NCI-H1694 (cell line): ENCODE measurements around the gene STX16.

ENCODE experiments used
- DNase-seq: peaks from one replicate; lab custom pipeline; 2025; lab: John Stamatoyannopoulos, UW

STX16 gene

DNA sequence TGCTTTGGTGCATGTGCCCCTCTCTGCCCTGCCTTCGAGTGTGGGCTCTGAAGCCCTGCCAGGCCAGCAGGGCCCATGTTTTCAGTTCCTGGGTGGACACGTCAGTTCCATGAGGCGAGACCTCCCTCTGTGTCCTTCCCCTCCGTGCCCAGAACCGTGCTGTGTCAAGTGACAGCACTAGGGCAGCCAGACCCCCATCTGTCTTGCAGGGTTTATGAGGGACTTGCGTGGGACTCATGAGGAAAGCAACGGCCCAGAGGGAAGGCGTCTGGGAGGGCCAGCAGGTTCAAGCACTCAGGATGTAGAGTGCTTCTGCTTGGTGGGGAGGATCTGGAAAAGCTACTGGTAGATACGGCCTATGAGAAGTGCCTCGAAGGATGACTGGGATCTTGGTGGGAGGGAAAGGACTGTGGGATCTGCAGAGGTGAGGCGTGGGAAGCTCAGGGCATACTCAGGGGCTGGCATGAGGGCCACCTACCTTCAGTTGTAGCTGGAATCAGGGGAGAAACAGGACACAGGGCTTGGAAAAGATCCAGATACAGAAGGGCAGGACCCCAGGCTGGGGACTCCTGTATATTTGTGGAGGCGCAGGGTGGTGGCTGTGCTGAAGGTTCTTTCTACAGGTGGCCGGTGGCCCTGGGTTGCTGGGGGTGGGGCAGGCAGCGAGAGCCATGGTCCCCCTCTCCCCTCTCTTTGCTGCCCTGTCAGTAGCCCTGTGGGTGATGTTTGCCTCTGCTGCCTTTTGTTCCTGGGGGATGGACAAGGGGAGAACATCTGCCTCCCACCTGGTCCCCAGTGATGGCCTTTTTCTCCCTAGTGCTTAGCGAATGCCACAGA lies 47.0 kb downstream of the STX16 start:
- no peak for DNase-seq

DNA sequence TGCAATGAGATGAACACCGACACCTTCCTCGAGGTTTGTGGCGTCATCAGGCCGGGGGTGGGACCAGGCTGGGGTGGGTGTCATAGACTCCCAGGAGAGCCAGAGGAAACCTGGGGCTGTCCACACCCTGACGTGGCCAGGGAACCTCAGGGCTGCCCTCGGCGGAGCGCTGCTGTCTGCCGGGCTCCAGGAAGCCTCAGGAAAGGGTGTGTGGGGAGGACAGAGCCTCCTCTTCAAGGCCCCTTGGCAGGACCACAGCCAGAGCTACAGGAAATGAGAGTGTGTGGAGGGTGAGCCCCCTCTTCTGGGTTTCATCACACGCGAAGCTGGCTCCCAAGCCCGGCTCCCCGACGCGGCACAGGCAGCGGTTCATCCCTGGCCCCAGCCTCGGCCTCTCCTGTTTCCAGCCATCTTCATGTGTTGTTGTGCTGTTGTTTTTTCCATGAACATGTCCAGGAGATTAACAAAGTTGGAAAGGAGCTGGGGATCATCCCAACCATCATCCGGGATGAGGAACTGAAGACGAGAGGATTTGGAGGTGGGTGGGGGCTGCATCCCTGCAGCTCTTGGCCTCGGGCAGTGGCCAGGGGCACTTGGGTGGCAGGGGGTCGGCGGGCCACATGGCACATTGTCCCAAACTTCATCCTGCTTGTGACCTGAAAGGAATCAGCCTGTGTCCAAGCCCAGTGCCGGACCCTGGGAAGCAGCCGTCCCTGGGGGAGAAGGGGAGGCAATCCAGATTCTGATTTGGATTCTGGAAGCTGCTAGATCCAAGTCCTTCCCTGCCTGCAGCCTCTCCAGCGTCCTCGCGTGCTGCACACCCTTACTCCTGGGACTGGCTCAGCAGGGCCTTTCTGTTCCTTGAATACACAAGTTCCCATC lies 47.9 kb downstream of the STX16 start:
- DNase-seq, result no peak

DNA sequence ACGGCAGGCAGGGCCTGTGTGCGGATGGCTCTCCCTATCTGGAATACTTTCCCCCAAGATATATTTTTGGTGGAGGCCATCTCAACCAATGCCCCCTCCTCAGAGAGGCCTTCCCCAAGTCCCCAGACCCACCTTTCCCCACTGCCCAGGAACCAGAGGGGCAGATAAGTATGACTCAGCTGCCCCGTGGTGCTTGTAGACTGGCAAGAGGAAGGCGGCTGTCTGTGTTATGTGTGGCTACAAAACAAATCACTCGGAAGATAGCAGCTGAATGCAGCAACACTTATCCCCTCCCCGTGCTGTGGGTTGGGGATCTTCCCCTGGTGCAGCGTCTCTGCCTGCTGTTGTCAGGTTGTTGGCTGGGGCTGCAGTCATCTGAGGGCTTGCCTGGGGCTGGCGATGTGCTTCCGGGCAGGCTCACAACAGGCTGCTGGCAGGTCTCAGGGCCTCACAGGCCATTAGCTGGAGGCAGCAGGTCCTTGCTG lies 48.6 kb downstream of the STX16 start:
- no peak for DNase-seq

DNA sequence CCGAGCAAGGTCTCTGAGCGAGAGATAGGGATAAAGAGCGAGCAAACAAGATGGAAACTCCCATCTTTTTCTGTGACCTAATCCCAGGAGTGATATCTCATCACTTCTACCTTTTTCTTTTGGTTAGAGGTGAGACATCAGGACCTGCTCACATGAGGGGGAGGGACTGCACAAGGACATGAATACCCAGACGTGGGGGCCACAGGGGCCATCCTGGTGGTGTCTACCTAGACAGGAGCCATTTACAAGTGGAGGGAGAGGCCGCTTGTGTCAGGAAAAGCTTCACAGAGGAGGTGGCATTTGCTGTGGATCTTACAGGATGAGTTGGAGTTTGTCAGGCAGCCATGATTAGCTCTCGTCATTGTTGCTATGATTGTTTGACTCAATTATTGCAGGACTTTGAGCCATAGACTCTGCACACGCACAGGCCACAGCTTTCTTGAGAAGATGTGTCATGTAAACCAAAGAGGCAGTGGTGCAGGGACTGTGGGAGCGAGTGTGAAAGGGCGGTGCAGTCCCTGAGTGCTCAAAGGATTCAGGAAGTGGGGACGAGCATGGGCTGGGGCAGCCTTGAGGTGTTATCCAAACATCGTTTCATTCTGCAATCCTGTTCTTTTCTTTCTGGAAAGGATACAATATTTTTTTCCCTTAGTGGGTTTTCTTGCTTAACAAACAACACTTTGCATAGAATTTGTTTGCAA lies 49.2 kb downstream of the STX16 start:
- no peak for DNase-seq

DNA sequence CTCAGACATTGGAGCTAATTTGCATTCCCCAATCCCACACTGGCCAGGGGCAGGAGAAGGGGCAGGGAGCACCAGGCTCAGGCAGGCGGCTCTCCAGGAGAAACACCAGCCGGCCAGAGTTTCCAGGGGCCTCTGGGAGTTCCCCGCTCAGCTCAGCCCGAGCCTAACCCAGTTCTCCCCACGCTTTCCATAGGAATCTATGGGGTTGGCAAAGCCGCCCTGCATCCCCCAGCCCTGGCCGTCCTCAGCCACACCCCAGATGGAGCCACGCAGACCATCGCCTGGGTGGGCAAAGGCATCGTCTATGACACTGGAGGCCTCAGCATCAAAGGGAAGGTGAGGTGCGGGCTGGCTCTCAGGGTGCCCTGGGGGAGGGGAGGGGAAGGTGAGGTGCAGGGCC lies 49.7 kb downstream of the STX16 start:
- no peak for DNase-seq

DNA sequence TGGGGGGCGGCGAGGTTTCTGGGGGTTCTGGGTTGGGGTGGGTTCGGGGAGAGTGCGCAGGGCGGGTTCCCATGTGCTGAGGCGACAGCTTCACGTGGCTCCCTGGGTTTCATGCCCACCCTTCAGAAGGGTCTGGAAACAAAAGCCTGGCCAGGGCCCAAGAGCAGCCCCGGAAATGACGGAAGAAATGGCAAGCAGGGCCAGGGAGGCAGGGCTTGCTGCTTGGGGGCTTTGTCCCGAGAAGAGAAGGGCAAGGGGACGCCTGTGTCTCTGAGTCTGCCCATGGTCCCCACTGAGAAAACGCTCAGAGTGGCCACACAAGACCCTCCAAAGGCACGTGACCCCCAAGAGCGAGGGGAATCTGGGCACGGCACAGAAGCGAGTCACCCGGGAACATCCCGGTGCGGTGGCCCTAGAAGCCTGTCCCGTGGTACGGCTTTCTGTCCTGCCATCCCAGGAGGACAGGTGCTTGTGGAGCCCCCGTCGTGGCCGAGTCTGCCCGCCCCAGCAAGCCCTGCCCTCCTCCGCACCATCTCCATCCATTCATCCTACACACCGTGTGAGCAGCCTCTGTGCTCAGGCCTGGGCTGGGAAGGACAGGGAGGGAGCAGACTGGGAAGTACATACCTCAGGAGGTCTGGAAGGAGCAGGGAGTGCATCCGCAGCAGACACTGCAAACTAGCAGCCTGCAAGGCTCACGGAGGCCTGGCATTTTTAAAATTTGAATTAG lies 50.5 kb downstream of the STX16 start:
- no peak for DNase-seq

DNA sequence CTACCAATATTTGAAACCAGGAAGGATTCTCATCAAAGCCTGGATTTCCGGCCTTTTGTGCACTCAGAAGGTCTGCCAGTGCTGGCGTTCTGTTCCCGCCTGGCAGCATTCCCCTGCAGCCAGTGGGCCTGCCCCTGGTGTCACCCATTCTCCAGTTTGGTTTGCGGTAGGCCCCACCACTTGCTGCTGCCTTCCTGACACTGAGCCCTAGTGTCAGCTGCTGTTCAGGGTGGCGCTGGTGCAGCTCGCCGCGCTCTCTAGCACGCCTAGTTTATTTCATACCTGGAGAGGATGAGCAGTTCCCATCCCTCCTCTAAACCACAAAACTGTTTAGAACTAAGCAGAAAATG lies 51.1 kb downstream of the STX16 start:
- no peak for DNase-seq

DNA sequence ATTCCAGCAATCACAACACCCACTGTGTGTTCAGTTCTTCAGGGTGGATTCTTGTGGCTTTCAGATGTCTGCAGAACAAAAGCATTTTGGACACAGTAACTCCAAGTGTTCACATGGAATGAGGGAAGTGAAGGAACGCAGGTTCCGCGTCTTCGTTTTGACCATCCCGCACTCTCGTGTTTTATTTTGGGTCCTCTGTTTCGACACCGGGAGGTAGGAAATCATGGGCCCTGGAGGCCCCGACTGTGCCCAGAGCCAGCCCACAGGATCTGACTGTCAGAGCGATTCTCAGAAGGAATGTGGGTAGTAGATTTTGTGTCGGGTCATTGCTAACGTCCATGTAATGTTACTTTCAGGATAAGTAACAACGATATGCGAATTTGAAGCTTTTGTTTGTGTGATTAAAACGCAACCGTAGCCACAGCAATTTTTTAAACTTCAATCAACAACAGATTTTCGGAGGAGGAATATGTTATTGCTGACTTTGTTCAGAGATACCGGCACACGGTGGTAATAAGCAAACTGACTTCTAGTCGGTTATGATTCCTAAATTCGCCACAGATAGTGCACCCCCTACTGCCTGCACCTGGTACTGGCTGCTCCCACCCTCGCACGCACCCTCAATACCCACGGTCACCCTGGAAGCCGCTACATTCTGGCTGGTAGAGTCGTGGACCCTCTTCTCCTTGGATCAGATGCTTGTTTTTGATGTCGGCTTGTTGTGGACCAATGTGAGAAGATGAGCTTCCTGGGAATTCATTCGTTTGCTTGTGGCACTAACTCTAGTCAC lies 52.0 kb downstream of the STX16 start:
- no peak for DNase-seq

DNA sequence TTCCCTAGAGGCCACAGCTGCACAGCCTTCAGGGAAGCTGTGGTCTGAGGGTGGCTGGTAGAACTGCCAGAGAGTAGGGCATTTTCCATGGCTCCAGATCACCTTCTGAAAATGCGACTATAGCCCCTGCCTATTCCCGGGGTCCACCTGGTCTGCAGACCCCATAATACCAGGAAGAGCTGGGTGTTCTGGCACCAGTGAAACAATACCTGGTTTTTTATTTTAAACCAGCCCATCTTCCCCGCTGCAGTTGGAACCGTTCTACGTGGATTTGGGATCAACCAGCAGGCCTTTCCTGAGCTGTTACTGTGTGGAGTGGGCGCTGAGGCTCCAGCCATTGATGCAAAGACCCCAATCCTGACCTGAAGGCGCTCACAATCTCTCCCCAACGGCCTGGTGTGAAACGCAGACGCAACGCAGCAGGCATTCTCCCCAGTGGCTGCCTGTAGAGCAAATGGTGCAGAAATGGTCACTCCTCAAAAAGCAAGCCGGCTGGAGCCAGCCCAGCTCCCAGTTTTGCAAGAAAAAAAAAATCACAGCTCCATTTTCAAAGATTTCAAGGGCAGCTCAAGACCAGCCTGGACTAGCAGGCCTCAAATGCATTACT lies 52.8 kb downstream of the STX16 start:
- DNase-seq, result no peak

DNA sequence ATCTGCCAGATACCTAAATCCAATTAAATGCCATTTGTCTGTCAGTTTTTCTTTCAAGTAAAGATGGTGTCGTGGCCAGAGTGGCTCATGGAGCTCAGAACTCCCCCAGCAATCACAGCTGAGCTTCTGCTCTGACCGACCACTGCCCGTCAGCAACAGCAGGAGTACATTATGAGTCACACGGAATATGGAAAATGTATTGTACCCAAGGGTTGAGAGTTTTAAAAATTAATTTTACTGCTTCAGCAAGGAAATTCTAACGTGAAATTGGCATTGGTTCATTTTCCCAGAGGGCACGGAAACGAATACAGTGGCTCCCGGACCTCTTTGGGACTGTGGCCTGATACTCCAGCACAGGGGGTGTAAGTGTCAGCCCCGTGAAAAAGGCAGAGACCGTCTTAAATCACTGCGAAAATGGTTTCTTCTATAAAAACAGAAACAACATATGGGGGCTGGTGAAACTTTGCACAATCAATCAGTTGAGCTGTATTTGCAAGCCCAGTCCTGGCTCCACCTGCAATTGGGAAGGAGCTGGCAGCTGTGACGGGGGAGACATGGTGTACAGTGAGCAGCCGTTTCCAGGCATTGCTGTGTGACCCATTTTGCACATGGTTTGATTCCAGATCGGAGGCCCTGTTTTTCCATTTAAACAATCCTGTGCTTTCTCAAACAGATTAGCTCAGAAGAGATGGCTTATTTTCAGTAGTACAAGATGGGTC lies 54.3 kb downstream of the STX16 start:
- no peak for DNase-seq

DNA sequence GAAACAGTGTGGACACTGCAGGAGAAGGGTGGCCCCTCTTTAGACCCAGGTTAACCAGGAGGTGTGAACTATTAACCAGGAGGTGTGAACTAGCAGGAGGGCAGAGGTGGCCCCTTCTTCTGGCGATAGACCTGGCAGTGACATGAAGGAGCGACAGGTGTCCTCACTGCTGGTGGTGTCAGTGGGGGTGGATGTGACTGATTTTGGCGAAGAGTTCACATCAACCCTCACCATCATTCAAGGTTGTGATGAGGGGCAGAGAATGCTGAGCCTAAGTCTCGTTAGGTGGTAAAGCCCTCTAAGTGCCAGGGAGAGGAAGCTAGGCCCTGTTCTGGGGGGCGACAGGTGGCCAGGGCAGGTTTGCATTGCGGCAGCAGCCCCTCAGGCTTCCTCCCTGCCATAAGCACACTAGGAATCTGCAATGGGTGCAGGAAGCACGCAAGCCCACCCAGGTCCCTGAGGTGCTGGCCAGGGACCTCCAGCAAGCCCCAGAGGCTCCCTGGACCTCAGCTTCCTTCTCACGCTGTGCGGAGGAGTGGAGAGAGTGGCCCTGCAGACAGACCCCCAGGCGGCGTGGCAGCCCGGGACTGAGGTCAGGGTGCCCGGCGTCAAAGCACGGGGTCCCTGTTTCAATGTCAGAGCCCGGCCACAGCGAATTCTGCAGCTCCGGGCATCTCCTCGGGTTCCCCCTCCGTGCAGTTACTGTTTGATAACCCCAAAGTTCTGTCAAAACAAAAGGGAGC lies 55.2 kb downstream of the STX16 start:
- no peak for DNase-seq

DNA sequence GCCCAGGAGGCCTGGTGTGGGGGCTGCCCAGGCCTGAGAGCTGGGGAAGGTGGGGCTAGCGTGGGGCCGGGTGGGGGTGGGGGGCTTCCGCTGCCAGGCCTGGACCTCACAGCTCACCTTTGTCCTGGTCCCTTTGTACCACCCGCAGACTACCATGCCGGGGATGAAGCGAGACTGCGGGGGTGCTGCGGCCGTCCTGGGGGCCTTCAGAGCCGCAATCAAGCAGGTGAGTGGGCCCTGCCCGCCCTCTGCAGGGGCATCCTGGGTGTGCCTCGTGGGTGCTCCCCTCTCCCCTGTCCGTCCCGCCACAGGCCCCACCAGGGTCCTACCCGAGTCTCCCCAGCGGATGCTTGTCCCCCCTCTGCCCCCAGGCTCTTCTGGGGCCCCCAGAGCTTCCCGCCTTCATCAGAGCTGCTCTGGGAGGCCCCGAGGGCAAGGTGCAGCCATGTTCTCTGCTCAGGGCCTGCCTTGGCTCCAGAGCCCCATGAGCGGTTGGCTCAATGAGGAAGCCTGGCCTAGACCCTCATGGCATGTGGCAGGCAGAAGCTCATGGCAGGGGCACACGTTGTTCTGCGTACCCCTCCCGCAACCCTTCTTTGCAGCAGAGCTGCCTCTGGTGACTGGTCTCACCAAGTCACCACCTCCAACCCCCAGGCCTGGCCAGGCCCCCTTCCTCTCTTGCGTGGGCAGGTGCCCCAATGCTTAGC lies 56.0 kb downstream of the STX16 start:
- DNase-seq, result no peak

DNA sequence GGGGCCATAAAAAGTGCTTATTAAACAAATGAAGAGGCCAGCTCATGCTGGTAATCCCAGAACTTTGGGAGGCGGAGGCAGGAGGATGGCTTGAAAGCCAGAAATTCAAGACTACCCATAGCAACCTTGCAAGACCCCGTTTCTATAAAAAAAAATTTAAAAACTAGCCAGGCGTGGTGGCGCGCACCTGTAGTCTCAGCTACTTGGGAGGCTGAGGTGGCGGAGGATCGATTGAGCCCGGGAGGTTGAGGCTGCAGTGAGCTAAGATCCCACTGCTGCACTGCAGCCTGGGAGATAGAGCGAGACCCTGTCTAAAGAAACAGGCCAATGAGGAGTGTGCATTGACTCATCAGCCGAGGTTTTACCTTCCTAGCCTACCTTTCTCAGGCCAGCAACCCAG lies 56.7 kb downstream of the STX16 start:
- no peak for DNase-seq

DNA sequence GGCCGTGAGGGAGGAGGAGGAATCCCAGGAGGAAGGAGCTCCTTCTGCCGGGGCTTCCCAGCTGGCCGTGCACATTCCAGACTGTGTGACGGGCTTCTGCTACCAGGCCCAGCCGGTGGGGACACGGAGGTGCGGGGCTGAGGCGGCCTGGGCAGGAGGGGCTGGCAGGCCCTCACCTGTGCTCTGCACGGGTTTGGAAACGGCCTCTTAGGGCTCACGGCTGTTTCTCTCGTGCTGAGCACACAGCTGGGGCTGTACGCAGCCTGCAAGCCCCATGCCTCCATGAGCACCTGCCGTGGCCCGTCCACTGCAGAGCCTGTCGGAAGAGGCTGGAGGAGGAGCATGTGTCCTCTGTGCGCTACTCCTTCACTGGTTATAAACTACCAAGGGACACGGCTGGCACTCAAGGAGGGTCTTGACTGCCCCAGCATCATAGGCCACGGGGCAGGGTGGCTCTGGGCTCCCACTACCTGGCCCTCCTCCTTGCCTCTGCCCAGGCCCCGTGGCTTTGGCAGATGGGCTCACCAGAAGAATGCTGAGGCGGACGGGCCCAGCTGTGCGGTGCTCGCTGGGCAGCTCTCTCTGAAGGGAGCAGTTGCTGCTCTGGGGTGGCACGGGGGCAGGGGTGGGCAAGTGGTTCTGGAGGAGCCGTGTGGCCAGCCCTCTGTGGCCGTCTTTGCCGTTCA lies 57.3 kb downstream of the STX16 start:
- DNase-seq, result no peak

DNA sequence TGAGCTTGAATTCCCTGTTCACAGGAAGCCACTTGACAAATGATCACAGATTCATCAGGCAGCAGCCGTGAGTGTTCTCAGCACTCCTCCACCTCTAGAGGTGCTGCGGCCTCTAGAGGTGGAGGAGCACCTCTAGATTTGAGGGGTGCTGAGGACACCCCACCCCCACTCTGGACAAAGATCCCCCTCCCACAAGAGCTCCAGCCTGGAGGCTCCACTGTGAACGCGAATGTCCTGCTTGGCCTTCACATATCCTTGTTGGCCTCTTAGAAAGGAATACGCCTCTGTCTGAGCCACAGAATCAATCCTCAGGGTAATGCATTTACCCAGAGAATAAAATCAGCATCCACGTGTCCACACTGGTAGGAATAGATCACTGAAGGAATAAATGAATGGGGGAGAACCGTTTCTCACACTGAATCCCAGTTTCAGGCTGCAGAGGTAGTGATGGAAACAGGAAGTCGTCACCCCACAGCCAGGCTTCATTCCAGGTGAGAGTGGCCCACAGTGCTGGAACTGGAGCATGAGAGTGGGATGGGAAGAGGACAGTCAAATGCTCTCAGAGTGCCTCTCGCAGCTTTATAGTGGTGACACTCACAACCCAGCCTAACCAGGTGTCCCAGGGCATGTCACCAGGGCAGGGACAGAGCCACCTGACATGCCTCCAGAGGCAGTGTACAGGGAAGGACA lies 58.1 kb downstream of the STX16 start:
- no peak for DNase-seq

DNA sequence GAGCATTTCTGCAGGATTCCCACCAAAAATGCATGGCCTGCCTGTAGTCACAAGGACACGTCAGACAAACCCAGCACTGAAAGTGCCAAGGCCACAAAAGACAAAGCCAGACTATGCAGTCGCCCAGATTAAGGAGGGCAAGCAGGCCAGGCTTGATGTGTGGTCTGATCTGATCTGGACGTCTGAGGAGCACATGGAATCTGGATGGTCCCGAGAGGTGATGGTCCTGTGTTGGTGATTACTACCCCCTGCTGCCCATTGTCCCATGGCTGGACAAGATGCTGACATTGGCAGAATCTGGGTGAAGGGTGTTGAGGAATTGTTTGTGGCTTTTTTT lies 58.6 kb downstream of the STX16 start:
- DNase-seq, result no peak

DNA sequence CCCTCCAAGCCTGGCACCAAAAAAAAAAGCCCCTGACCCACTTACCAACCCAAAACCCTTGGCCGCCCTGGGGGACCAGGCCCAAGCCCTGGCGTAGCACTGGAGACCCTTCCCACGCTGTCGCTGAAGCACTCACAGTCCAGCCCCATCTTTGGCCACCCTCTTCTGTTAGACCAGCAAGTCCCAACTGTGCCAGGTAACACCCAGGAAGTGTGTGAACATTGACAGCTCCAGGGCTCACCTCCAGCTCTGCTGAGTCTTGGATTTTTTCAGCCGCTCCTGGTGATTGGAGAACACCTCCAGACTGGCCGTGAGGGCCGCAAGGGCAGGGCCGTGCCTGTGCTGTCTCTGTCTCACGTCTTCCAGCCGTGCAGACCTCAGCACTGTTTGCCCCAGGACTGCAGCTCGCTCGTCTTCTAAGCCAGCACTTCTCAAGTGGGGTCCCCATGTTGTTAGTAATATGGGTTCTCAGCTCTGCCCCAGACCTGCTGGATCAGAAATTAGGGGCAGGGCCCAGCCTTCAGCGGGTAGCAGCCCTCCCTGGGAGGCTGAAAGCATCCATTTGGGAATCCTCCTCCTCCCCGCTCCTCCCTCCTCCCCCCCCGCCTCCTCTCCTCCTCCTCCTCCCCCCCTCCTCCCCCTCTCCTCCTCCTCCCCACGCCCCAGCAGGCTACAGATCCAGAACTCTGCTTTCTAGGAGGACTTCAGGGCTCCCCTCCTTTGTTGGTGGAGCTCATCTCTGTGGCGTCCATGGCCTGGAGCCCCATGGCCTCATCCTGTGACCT lies 59.6 kb downstream of the STX16 start:
- no peak for DNase-seq
